ENCODE measurements around the gene GORASP2.

The GORASP2 gene

GRCh38 chr2:170924969-170925368 is 4.1 kb upstream of the GORASP2 start:
- DNase-seq = no peak

- DNase-seq = no peak
Observed at GRCh38 chr2:170925923-170926322, 3.1 kb upstream of the GORASP2 start.

GRCh38 chr2:170926743-170927297 is 2.2 kb upstream of the GORASP2 start:
- no peak for DNase-seq

- DNase-seq = peak in 1 of 2 donors; percentile 5
Observed at GRCh38 chr2:170928036-170928823, 823 bp upstream of the GORASP2 start.

GRCh38 chr2:170929686-170930050 is 615 bp downstream of the GORASP2 start:
- DNase-seq = peak; percentile 20 to 46

- peak; percentile 42 to 49 for DNase-seq
Observed at GRCh38 chr2:170930131-170930990, 1.3 kb downstream of the GORASP2 start.

- DNase-seq = no peak
Observed at GRCh38 chr2:170930991-170931266, 1.9 kb downstream of the GORASP2 start.

GRCh38 chr2:170932166-170932565 is 3.1 kb downstream of the GORASP2 start:
- DNase-seq = no peak

GRCh38 chr2:170932948-170933347 is 3.9 kb downstream of the GORASP2 start:
- DNase-seq = no peak

GRCh38 chr2:170937709-170938379 is 8.8 kb downstream of the GORASP2 start:
- DNase-seq = no peak

GRCh38 chr2:170940066-170940465 is 11.0 kb downstream of the GORASP2 start:
- no peak for DNase-seq

GRCh38 chr2:170942615-170943014 is 13.6 kb downstream of the GORASP2 start:
- DNase-seq = no peak

GRCh38 chr2:170943041-170943440 is 14.0 kb downstream of the GORASP2 start:
- no peak for DNase-seq

GRCh38 chr2:170943596-170943995 is 14.5 kb downstream of the GORASP2 start:
- no peak for DNase-seq

- no peak for DNase-seq
Observed at GRCh38 chr2:170944545-170944944, 15.5 kb downstream of the GORASP2 start.

GRCh38 chr2:170949415-170949814 is 20.4 kb downstream of the GORASP2 start:
- DNase-seq = no peak

- DNase-seq = no peak
Observed at GRCh38 chr2:170950221-170950761, 21.2 kb downstream of the GORASP2 start.

GRCh38 chr2:170953941-170954340 is 24.9 kb downstream of the GORASP2 start:
- no peak for DNase-seq

- DNase-seq = no peak
Observed at GRCh38 chr2:170963386-170963785, 34.3 kb downstream of the GORASP2 start.

- no peak for DNase-seq
Observed at GRCh38 chr2:170965446-170966225, 36.6 kb downstream of the GORASP2 start.

GRCh38 chr2:170966648-170967396 is 37.8 kb downstream of the GORASP2 start:
- no peak for DNase-seq

GRCh38 chr2:170967553-170967952 is 38.5 kb downstream of the GORASP2 start:
- DNase-seq = no peak
